NCI-H446 (cell line): ENCODE measurements around the gene BTBD3.
A peak's percentile ranks its signal among the peaks of the same experiment; 100 is the strongest.

Experiments used
- DNase-seq, 2 experiments: peaks; one replicate each; lab custom pipeline; 2025; lab: John Stamatoyannopoulos, UW

Gene BTBD3

DNA sequence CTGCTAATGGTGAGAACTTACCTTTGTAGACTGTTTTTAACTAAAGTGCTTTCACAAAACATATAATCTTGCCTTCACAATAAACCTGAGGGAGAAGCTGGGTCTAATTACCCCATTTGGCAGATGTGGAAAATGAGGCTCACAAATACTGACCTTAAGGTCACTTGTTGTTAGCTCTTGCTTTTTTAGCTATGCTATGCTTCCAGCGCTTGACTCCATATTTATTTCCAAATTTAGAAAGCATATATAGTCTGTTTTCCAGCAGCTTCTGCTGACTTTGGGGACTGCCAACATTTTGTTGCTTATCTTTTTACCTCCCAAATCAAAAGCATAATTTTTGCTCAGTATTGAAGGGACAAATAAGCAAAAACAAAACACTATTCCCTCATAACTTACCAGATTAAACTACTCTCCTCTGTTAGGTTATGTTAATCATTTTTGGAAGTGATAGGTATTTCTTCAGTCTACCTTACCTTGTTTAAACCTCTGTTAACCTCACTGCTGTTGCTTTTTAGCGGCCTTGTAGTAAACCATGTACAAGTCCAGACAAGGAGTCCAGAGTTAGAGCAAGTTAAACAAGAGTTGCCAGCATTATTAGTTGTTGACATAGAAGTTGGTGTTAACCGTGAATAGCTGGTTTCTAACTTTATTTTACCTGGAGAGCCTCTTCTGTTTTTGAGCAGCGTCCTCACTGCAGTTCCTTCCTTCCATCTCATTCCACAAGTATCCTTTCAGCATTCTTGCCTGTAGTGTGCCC lies 4.9 kb upstream of the BTBD3 start:
- no peak for DNase-seq

DNA sequence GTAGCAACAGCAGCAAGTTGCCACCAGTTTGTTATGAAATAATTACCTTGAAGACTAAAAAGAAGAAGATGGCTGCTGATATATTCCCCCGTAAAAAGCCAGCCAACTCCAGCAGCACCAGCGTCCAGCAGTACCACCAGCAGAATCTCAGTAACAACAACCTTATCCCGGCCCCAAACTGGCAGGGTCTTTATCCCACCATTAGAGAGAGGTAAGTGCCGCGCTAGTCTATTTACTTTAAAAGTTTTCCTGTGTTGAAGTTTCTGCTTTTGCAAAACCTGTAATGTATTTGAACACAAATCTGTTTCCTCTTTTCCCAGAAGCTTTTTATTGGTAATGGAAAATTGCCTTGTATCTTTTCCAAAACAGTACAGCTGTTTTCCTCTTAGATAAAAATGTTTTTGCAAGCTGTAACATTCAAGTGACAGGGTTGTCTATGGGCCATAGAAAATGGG lies 725 bp downstream of the BTBD3 start:
- no peak for DNase-seq

DNA sequence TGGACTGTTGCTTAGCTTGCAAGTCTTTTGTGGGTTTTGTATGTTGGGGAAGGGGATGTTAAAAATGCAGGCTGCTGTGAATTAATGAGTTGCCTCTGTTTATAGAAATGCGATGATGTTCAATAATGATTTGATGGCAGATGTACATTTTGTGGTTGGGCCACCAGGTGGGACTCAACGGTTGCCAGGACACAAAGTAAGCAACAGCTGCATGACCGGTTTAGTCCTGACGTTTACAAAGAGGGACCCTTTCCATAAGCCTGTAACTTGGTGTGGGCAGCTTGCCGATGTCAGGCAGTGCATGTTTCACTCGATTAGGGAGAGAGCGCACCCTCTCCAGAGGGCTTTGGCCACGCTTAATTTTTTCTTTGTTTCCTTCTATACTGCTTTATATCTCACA lies 1.3 kb downstream of the BTBD3 start:
- peak; percentile 27 to 36 for DNase-seq

DNA sequence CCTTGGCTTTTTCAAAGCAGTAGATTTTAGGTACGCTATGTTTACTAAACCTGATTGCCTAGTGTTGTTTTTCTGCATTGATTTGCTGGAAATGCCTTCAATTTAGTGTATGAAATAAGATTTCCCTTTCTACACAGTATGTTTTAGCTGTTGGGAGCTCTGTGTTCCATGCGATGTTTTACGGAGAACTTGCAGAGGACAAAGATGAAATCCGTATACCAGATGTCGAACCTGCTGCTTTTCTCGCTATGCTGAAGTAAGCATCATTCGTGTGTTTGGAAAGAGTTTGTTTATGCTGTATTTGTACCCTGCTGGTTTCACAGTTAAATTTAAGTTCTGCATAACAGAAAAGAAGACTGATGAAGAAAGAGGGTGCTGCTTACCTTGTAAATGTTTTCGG lies 1.9 kb downstream of the BTBD3 start:
- DNase-seq: no peak

DNA sequence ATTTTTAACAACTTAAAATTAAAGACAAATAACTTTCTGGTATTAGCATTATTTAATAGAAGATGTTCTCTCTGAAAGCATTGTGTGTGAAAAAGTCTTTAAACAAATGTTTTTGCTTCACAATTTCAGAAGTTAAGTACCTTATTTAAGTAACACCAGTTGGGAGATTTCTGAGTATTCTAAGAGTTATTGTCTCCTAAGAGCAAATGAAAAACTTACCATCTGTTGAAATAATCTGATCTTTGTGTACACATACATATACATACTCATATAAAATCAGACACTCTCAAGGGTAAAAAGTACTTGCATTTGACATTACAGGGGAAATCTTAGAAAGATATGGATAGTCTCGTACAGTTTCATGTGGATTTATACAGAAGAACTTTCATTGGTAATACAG lies 2.4 kb downstream of the BTBD3 start:
- DNase-seq: no peak

DNA sequence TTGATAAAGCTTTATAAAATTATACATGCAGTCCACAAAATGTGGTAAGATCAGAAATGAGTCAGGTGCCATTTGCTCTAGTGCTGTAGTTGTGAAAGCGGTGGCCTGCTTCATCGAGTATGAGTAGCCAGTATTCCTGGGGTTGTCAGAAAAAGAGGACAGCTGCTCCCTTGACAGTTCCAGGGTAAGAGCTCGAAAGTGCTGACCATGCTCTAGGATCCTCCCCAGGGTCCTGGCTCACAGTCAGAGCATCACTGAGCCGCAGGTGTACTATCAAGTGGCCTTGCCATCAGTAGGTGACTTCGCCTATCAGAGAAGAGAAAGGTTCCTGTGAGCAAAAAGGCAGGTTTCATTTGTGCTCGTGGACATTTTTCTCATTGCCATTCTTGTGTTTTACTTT lies 3.6 kb downstream of the BTBD3 start:
- DNase-seq: no peak

DNA sequence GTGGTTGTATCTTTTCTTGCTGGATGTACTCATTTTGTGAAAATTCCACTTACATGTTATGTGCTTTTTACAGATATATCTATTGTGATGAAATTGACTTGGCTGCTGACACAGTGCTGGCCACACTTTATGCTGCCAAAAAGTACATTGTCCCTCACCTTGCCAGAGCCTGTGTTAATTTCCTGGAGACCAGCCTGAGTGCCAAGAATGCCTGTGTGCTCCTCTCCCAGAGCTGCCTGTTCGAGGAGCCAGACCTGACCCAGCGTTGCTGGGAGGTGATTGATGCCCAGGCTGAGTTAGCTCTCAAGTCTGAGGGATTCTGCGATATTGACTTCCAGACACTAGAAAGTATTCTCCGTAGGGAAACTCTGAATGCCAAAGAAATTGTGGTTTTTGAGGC lies 4.9 kb downstream of the BTBD3 start:
- peak in 1 of 2 experiments; percentile 36 for DNase-seq

DNA sequence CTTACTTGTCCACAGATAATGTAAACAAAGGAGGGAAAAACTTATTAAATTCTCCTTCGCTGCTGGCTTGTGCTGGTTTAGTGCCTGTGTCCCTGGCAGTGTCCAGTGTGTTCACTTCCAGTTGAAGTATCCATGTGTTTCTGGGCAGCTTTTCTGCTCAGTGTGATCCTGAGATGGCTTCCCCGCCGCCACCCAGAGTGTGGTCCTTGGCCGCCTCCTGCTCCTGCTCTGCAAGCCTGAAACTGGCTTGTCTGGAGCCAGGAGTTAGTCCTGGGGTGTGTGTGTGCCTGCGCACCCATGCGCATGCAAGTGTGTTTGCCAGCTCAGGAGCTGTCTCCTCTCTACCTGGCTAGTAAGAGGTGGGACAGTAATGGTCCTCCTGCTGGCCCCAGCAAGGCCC lies 7.2 kb downstream of the BTBD3 start:
- no peak for DNase-seq

DNA sequence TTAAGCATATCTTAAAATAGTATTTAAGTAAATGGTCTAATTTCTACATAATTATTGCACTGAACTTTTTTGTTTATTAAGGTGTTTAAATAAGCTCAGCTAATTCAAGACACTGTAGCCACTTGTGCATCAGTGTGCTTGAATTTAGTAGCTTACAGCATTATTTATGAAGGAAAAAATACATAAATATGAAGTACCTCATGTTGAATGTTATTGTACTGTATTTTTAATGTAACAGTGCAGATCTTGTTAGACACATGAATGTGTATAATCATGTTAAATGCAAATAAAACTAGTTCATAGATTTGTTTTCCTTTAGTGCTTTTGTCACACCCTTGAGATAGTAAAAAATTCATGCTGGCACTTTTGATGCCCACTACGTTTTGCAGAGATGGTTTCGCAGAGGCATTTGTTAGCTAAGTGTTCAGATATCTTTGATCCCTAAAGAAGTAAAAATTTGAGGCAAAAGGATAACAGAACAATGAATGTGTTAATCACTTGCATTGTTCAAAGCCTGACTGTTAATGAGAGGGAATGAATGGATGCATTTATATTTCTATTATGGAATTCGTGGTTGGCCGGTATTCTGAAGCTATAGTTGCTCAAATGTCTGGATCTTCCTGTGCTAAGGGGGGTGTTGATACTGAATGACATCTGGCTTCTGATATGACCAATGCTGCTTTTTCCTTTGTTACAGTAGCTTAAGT lies 8.8 kb downstream of the BTBD3 start:
- DNase-seq: no peak

DNA sequence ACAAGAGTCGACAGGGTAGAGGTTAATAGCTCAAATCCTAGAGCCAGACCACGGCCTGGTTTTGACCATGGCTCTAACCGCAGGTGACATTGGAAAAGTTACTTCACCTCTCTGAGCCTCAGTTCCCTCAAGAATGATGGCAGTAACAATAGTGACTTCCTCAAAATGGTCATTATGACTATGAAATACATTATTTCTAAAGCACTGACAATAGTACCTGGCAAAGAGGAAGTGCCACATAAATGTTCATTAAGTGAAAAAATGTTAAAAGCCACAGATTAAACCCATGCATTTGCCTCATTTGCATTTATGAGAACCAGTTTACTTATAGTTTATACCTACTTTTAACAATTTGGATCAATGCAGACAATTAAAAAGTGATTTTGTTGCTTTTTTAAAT lies 12.3 kb downstream of the BTBD3 start:
- no peak for DNase-seq

DNA sequence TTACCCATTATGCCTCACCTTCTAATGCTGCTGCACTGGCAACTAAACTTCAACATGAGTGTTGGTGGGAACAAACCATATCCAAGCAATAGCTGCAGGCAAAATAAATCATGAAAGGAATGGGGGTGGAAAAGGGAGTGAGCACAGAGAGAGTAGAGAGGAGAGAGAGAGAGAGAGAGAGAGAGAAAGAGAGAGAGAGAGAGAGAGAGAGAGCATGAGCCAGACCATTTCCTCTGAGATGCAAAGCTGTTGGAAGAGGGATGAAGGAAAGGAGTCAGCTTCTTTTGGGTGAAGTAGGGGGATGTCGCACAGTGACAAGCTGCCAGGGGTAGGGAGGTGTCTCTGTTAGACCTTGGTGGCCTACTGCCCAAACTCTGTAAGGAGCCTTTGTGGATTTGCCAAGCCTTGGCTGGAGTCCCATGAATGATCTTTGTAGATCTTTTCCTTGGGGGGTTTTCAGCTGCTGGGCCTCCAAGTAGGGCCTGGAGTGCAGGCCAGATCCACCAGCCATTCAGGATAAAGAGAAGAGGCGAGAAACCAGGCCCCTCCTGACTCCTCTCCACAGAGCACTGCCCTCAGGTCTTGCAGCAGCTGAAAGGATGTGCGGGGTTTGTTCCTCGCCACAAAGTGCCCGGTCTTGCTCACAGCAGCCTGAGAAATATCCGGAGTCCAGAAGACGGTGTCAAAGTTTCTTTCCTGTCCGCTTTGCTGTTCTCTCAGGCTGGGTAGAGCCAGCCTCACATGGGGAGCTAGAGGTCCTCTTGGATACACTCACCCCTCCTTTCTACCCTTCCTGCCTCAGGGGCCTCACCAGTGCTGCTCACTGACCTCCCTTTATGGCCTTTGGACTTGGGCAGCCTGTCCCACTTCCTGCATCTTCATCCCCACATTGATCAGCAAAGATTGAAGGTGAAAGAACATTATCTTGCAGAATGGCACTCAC lies 17.8 kb downstream of the BTBD3 start:
- DNase-seq: peak in 1 of 2 experiments; percentile 82

DNA sequence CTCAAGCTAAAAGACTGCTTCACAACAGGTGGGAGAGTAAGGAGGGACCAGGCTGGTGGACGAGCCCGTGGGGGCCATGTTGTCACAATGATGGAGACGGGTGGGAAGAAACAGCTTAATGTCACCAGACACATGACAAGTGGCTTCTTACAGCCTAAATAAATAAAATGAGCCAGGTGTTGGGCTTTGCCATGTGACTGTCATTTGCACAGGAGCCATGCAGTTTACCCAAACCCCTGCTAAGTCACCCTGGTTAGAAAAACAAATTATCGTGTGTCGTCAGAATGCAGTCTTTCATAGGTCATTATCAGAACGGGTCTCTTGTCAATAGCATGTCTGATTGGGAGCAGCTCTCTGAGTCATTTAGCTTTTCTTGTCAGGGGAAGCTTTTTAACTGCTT lies 18.5 kb downstream of the BTBD3 start:
- DNase-seq: no peak

DNA sequence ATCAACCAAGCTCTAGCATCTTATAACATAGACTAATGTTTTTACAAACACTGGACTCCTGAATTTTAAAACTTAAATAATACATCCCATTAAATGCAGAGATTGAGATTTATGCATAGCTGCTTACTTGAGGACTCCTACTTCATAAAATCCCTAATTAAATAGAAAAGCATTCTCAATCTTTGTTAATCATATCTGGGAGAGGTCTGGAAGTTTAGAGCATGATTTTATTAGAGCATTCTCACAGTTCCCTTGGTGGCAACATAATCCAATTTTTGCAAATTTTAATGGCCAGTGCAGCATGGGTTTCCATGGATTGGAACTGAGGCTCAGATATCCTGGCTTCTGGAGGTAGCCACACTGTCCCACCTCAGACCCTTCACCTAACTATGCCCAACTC lies 19.5 kb downstream of the BTBD3 start:
- no peak for DNase-seq

DNA sequence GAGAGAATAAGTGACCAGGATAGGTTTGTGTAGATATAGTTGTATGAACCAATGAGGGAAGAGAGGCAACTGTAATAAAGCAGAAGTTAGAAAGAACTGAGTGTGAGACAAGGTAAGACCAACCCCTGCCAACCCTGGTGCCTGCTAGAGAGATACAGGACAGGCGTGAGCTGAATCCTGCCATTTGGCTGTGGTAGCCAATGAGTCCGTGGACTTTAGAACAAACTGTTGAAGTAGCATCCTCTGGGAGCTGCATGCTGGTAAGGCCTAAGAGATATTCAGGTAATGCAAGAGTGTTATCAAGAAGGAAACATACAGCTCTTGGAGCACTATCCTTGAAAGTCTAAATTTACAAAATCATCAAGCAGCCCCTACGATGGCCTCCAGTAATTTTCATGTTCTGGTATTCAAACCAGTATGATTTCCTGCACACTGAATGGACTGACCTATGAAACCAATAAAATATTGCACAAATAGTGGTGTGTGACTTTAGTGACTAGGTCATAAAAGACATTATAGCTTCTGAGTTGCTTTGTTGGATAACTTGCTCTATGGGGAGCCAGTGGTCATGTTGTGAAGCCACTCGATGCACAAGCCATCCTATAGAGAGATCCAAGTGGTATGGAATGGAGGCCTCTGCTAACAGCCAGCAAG lies 24.0 kb downstream of the BTBD3 start:
- DNase-seq: no peak

DNA sequence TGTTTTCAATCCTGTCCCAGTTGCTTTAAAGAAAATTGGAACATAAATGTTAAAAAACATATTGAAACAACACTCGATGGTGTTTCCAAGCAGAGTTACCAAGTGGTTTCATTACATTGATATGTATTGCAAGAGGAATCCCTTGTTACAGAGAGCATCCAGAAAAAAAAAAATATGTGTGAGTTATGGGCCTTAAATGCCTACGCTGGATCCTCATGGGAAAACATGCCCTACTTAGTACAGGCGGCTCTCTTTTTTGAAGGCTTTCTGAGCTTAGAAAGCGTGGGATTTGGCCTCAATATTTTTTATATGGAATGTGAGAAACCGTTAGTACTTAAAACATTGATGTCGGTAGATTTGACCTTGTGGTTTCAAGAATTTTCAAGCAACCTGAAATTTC lies 26.1 kb downstream of the BTBD3 start:
- DNase-seq: no peak

DNA sequence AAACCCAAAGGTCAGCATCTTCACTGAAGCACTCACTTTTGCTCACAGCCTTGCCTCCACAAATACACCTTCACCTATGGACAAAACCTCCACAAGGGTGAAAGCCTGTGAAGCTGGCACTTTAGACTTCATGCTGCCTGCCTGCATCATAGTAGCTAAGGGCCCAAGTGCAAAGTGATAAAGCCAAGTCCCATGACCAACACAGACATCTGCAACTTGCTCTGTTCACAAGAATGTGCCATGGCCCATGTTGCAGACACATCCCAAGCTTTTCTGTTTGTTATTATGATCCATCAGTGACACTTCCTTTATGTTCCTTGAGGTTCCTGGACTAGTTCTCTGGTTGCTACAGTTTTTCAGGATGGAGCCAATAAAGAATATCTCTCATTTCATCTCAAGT lies 31.1 kb downstream of the BTBD3 start:
- DNase-seq: no peak

DNA sequence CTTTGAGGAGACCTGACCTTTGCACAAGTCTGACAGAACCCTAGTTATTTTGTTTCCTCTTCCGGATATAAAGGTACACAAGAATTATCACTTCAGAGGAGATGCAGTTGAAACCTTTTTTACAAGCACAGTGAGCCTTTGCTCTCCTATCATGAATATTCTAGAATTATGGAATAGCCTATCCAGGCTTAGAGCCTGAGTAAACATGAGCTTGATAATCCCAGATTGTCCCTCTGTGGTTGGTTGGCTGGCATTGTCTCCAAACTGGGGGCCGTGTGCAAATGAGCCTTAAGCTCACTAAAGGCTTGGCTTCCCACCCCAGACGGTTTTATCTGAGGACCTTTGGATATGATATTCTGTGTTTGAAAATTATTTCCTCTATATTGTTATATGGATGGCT lies 32.0 kb downstream of the BTBD3 start:
- no peak for DNase-seq

DNA sequence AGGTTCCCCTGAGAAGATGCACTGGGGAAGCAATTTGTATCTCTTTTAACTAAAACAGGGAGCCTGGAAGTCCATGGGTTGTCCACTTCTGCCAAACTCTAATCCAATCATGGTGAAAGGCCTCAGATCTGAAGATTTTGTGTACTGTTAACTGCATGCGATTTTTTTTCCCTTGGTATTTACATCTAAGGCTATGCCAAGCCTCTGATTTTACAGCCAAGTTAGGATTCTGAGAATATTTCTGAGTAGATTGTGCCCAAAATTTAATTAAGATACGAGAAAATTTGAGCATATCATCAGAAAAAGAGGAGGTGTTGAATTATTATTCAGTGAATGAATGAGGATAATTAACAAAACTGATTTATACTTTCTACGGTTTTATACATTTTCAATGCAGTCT lies 34.0 kb downstream of the BTBD3 start:
- no peak for DNase-seq

DNA sequence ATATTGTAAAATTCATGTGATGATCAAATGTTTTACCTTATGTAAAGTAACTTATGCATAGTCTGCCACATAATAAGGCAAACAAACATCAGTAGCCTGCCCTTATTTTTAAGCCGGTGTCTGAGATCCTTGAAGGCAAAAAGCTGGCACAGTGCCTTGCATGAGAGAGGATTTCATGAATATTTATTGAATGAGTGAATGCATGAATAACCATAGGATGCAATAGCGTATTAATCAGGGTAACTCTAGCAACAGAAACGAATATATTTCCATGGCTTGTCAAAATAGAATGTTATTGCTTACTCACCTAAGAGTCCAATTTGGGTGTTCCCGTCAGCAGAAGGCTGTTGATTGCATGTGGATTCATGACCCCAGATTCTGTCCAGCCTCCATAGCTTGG lies 34.9 kb downstream of the BTBD3 start:
- peak; percentile 34 to 41 for DNase-seq

DNA sequence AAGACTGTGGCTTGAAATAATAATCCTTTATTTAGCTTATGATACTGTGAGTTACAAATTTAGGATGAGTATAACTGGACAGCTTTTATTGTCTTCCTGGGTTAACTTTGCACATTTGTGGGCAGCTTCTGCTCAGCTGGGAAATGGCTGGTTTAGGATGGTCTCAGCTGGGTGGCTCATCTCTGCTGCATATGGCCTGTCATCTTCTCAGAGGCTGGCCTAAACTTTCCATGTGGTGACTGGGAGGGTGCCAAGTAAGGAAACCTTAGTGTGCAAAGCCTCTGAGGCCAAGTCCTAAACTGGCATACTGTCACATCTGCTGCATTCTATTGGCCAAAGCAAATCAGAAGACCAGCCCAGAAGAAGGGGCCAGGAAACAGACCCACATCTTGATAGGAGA lies 40.2 kb downstream of the BTBD3 start:
- peak in 1 of 2 experiments; percentile 40 for DNase-seq

DNA sequence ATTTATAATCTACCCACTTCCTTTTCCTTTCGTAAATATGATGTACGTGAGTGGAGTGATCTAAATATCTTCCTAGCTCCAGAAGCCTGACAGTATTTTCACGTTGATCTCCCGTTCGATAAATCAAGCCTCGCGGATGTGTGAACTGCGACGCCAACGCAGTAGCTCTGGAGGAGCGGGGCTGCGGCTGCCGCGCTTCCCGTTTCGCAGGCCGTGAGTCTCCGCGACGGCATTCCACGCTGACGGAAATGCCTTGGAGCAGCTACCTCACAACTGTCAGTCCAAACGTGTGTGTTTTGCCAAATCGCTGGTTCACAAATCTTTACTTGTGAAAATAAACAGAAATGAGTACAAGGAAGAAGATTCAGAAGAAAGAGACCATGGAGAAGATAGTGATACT lies 41.2 kb downstream of the BTBD3 start:
- no peak for DNase-seq

DNA sequence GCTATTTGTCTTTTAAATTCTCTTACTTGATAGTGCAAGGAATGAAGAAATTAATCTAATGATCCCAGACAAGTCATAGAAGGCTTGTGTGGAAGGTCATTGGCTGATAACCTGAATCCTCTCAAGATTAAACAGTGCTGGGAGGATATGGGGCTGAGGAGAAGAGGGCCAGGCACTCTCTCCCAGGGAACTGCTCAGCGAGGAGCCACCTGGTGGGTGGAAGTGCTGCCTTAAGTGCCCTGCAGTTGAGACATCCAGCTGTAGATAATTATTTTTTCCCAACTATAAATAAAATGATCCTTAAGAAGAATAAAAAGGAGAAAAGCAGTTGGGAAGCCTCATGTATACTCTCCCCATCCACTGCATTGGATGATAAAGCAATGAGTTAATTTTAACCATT lies 47.9 kb downstream of the BTBD3 start:
- DNase-seq: no peak
